Inflammatory macrophage (primary cell): ENCODE measurements around the gene NFIL3.
"Not testable (repeated sequence)": the region's sequence is repeated elsewhere in the genome, so short reads cannot be mapped to it uniquely, and the experiment has no call there.

Experiments used
- DNase-seq, 2 donors: peaks; one replicate each; pipeline ENCODE4 v3.0.0-alpha.2; 2020 to 2022

Gene NFIL3

GRCh38 chr9:91395106-91395552 is 28.5 kb downstream of the NFIL3 start:
- peak; percentile 75 to 90 for DNase-seq

GRCh38 chr9:91393826-91394225 is 29.8 kb downstream of the NFIL3 start:
- no peak for DNase-seq

- DNase-seq, result no peak
Measured at GRCh38 chr9:91392435-91392834, 31.2 kb downstream of the NFIL3 start.

GRCh38 chr9:91391818-91392217 is 31.8 kb downstream of the NFIL3 start:
- no peak for DNase-seq

GRCh38 chr9:91391412-91391811 is 32.2 kb downstream of the NFIL3 start:
- no peak for DNase-seq

- DNase-seq, result not testable (repeated sequence)
Measured at GRCh38 chr9:91389686-91390085, 33.9 kb downstream of the NFIL3 start.

GRCh38 chr9:91386765-91387164 is 36.9 kb downstream of the NFIL3 start:
- DNase-seq, result no peak

- no peak for DNase-seq
Measured at GRCh38 chr9:91384954-91385353, 38.7 kb downstream of the NFIL3 start.

GRCh38 chr9:91383577-91383976 is 40.1 kb downstream of the NFIL3 start:
- DNase-seq, result no peak

- DNase-seq, result no peak
Measured at GRCh38 chr9:91382298-91382697, 41.3 kb downstream of the NFIL3 start.

- DNase-seq, result peak in 1 of 2 donors; percentile 15
Measured at GRCh38 chr9:91379426-91379825, 44.2 kb downstream of the NFIL3 start.

- DNase-seq, result no peak
Measured at GRCh38 chr9:91378695-91379127, 44.9 kb downstream of the NFIL3 start.

GRCh38 chr9:91378054-91378453 is 45.6 kb downstream of the NFIL3 start:
- not testable (repeated sequence) for DNase-seq

GRCh38 chr9:91376239-91376638 is 47.4 kb downstream of the NFIL3 start:
- peak; percentile 44 to 80 for DNase-seq

GRCh38 chr9:91374939-91375338 is 48.7 kb downstream of the NFIL3 start:
- peak in 1 of 2 donors; percentile 17 for DNase-seq

- peak; percentile 44 to 51 for DNase-seq
Measured at GRCh38 chr9:91371894-91372293, 51.7 kb downstream of the NFIL3 start.

GRCh38 chr9:91370006-91370405 is 53.6 kb downstream of the NFIL3 start:
- DNase-seq, result not testable (repeated sequence)

GRCh38 chr9:91364702-91365101 is 58.9 kb downstream of the NFIL3 start:
- no peak for DNase-seq

GRCh38 chr9:91364005-91364404 is 59.6 kb downstream of the NFIL3 start:
- no peak for DNase-seq

- no peak for DNase-seq
Measured at GRCh38 chr9:91362051-91362611, 61.5 kb downstream of the NFIL3 start.

- peak; percentile 83 to 92 for DNase-seq
Measured at GRCh38 chr9:91361291-91362050, 62.2 kb downstream of the NFIL3 start, which contains the start of gene AUH. Gene AUH (minus strand): TSS chr9:91361918. CDS start chr9:91361889, 29 bp downstream.

GRCh38 chr9:91360551-91361290 is 62.9 kb downstream of the NFIL3 start:
- no peak for DNase-seq

GRCh38 chr9:91359734-91360470 is 63.7 kb downstream of the NFIL3 start:
- no peak for DNase-seq
